Gastrocnemius medialis (tissue), 4 donors: Measurements from ENCODE around the gene MC2R. TPM values are rescaled to one million over a fixed set of nuclear protein-coding genes. Genes with fewer than 3 reads are reported as not detected.

ENCODE experiments used
- ATAC-seq, 2 donors: fragments of 150-250 bp; one replicate each; pipeline ENCODE4 v1.9.1; 2016
- DNase-seq, 2 donors: peaks; one replicate each; pipeline ENCODE4 v3.0.0-alpha.2; 2019
- H3K27ac ChIP-seq, 4 donors: fragments of 200-600 bp; sonication (generic); 1 replicate in 1 of 4; 2 replicates in 3 of 4; pipeline ENCODE4 v1.5.1; 2016 to 2018; ENCODE audit warnings: mild to moderate bottlenecking in 2 of 4, moderate library complexity in 1 of 4
- H3K27me3 ChIP-seq, 3 donors: fragments of 200-600 bp; sonication (generic) in 2 of 3; 1 replicate in 1 of 3; 2 replicates in 2 of 3; pipeline versions ENCODE4 v1.5.1 to v1.6.0; 2016 to 2019; ENCODE audit warnings: mild to moderate bottlenecking in 1 of 3, moderate library complexity in 1 of 3
- H3K36me3 ChIP-seq, 2 donors: fragments of 200-600 bp; sonication (generic) in 1 of 2; one replicate each; pipeline ENCODE4 v1.5.1; 2017 to 2018
- H3K4me1 ChIP-seq, 2 donors: fragments of 200-600 bp; sonication (generic) in 1 of 2; one replicate each; pipeline ENCODE4 v1.5.1; 2016 to 2017; ENCODE audit warnings: mild to moderate bottlenecking in 2 of 2
- H3K4me3 ChIP-seq, 4 donors: fragments of 200-600 bp; sonication (generic) in 3 of 4; 1 replicate in 1 of 4; 2 replicates in 3 of 4; pipeline ENCODE4 v1.5.1; 2016 to 2019; ENCODE audit warnings: mild to moderate bottlenecking in 2 of 4
- H3K9me3 ChIP-seq, 3 donors: fragments of 200-600 bp; sonication (generic) in 2 of 3; 1 replicate in 1 of 3; 2 replicates in 2 of 3; pipeline ENCODE4 v1.5.1; 2016 to 2019
- POLR2A ChIP-seq, 2 donors: fragments of 450-650 bp; IDR thresholded peaks; one replicate each; pipeline ENCODE4 v1.6.1; 2017; ENCODE audit warnings: antibody characterized with exemption in 2 of 2, mild to moderate bottlenecking in 2 of 2, moderate library complexity in 2 of 2
- in situ Hi-C, 4 donors: fragments of 200-750 bp; cut with MboI; loops; one replicate each; pipeline versions ENCODE4 v1.15.0 to v1.8.0; 2017; ENCODE audit warnings: low sequenced_read_pairs in 4 of 4
- intact Hi-C: fragments of 100-400 bp; cut with DNase I; formaldehyde crosslinking; loops from one replicate; pipeline ENCODE4 v1.15.1; 2023; ENCODE audit warnings: low total_unique reads
- total RNA-seq, 4 donors: library from RNA; depleted of rRNA; stranded (reverse); fragments of >200 nt; gene quantifications; one replicate each; pipeline versions ENCODE4 v1.1.0 to v1.2.3, GENCODE V29; 2016
- TF ChIP-seq, protein P1 (sequence below), 5 experiments: fragments of 450-650 bp in 3 of 5; fragments of 200-600 bp in 2 of 5; sonication (generic) in 2 of 5; IDR thresholded peaks in 4 of 5; conservative IDR thresholded peaks in 1 of 5; 1 replicate in 4 of 5; 2 replicates in 1 of 5; pipeline ENCODE4 v1.5.1; 2016 to 2019; ENCODE audit warnings: antibody characterized with exemption in 5 of 5, mild to moderate bottlenecking in 3 of 5, moderate library complexity in 3 of 5

MC2R gene
- total RNA-seq, 4 donors from 2014 or later = not detected

GRCh38 chr18:13917401-13917800 is 2.1 kb upstream of the MC2R start:
- intact Hi-C loops (no loop called here), in situ Hi-C loops (no loop called here)
- TF ChIP-seq POLR2A (IDR thresholded peaks at IDR 0.05) = no peak
- TF ChIP-seq, protein P1, sequence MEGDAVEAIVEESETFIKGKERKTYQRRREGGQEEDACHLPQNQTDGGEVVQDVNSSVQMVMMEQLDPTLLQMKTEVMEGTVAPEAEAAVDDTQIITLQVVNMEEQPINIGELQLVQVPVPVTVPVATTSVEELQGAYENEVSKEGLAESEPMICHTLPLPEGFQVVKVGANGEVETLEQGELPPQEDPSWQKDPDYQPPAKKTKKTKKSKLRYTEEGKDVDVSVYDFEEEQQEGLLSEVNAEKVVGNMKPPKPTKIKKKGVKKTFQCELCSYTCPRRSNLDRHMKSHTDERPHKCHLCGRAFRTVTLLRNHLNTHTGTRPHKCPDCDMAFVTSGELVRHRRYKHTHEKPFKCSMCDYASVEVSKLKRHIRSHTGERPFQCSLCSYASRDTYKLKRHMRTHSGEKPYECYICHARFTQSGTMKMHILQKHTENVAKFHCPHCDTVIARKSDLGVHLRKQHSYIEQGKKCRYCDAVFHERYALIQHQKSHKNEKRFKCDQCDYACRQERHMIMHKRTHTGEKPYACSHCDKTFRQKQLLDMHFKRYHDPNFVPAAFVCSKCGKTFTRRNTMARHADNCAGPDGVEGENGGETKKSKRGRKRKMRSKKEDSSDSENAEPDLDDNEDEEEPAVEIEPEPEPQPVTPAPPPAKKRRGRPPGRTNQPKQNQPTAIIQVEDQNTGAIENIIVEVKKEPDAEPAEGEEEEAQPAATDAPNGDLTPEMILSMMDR (IDR thresholded peaks at IDR 0.05 in 4 of 5, conservative IDR thresholded peaks at IDR 0.05 in 1 of 5) = no peak

GRCh38 chr18:13916559-13916958 is 1.2 kb upstream of the MC2R start:
- no peaks in the 10 kb centered on the region for H3K36me3 ChIP-seq
- TF ChIP-seq POLR2A (IDR thresholded peaks at IDR 0.05) = no peak
- TF ChIP-seq, protein P1 (IDR thresholded peaks at IDR 0.05 in 4 of 5, conservative IDR thresholded peaks at IDR 0.05 in 1 of 5) = no peak
- no peak overlapping the region for H3K27ac ChIP-seq
- H3K9me3 ChIP-seq = no peaks in the 10 kb centered on the region
- no peaks in the 10 kb centered on the region for H3K4me1 ChIP-seq
- DNase-seq (no peak), ATAC-seq (no peak)
- in situ Hi-C loops = no loop called here
- H3K4me3 ChIP-seq = no peak overlapping the region
- no peaks in the 10 kb centered on the region for H3K27me3 ChIP-seq
- intact Hi-C loops = no loop called here

More at GRCh38 chr18:13917401-13917800, 2.1 kb upstream of the MC2R start:
- H3K4me3 ChIP-seq = no peak overlapping the region
- H3K27ac ChIP-seq = no peak overlapping the region
- H3K27me3 ChIP-seq = no peaks in the 10 kb centered on the region
- no peaks in the 10 kb centered on the region for H3K4me1 ChIP-seq
- DNase-seq (no peak), ATAC-seq (no peak)
- no peaks in the 10 kb centered on the region for H3K36me3 ChIP-seq
- H3K9me3 ChIP-seq = no peaks in the 10 kb centered on the region

- no peak for TF ChIP-seq POLR2A (IDR thresholded peaks at IDR 0.05)
- H3K27me3 ChIP-seq = no peaks in the 10 kb centered on the region
- H3K4me1 ChIP-seq = no peaks in the 10 kb centered on the region
- H3K27ac ChIP-seq = no peak overlapping the region
- ATAC-seq = no peak
- no peak for DNase-seq
- no peaks in the 10 kb centered on the region for H3K9me3 ChIP-seq
- H3K4me3 ChIP-seq = no peak overlapping the region
- no peaks in the 10 kb centered on the region for H3K36me3 ChIP-seq
- in situ Hi-C loops = no loop called here
- intact Hi-C loops = no loop called here
These were observed 677 bp upstream of the MC2R start for GRCh38 chr18:13915995-13916431.

DNA sequence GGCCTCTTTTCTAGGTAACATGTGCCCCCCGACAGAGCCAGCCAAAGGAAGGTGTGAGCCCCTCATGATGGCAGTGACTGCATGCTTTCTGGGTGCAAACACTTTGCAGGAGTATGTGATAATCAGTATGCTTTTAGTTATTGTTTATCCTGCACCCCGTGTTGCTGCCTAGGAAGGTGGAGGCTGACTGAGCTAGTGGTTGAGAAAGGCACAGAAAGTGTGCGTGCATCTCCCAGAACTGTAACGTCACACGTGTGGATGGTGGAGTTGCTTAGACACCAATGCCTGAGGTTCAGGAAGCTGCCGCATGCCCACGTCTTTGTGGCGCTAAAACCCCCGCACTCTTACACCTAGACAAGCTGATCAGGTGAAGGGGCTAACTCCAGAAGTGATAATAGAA is 580 bp downstream of the MC2R start:
- H3K4me3 ChIP-seq = no peak overlapping the region
- H3K36me3 ChIP-seq = no peaks in the 10 kb centered on the region
- H3K4me1 ChIP-seq = no peaks in the 10 kb centered on the region
- DNase-seq (no peak), ATAC-seq (no peak)
- intact Hi-C loops = no loop called here
- no peaks in the 10 kb centered on the region for H3K9me3 ChIP-seq
- TF ChIP-seq, protein P1 (IDR thresholded peaks at IDR 0.05 in 4 of 5, conservative IDR thresholded peaks at IDR 0.05 in 1 of 5) = no peak
- no peak for TF ChIP-seq POLR2A (IDR thresholded peaks at IDR 0.05)
- in situ Hi-C loops = no loop called here
- no peak overlapping the region for H3K27ac ChIP-seq
- H3K27me3 ChIP-seq = no peaks in the 10 kb centered on the region

DNA sequence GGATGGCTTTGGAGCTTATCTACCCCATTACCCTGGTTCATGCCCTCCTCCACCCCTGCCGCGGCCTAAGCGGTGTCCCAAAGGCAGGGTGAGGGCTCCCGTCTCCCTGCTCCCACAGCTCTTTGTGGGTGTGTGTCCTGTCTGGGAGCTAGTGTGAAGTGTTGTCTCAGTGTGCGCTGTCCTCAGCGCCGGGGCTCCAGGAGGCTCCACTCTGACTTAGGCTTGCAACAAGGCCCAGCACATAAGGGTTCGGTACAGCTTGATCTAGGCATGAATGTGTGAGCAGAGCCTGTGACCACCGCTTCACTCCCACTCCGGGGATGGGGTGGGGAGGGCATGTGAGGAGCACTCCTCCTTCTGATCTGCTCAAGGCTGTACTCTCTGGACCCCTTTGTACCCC is 1.2 kb downstream of the MC2R start:
- in situ Hi-C loops (no loop called here), intact Hi-C loops (no loop called here)
- no peaks in the 10 kb centered on the region for H3K27me3 ChIP-seq
- no peaks in the 10 kb centered on the region for H3K9me3 ChIP-seq
- H3K27ac ChIP-seq = no peak overlapping the region
- ATAC-seq (no peak), DNase-seq (no peak)
- no peak overlapping the region for H3K4me3 ChIP-seq
- no peaks in the 10 kb centered on the region for H3K4me1 ChIP-seq
- no peaks in the 10 kb centered on the region for H3K36me3 ChIP-seq
- TF ChIP-seq, protein P1 (IDR thresholded peaks at IDR 0.05 in 4 of 5, conservative IDR thresholded peaks at IDR 0.05 in 1 of 5) = no peak
- no peak for TF ChIP-seq POLR2A (IDR thresholded peaks at IDR 0.05)
